GM12865 (cell line): Measurements from ENCODE around the gene ISYNA1.

ENCODE experiments used
- DNase-seq: peaks from one replicate; pipeline ENCODE4 v3.0.0; 2010; ENCODE audit warnings: low read depth
- H3K4me3 ChIP-seq: 2 replicates; pipeline ENCODE4 v1.5.1; 2011; ENCODE audit warnings: mild to moderate bottlenecking, low read depth, low read length, control low read depth
- TF ChIP-seq, protein P1 (sequence below): IDR thresholded peaks from 2 replicates; pipeline ENCODE4 v1.5.1; 2011; ENCODE audit warnings: low read length, control low read depth, low read depth, inconsistent platforms; ENCODE audit not compliant: insufficient read depth; ENCODE audit errors: missing control alignments

ISYNA1 gene

DNA sequence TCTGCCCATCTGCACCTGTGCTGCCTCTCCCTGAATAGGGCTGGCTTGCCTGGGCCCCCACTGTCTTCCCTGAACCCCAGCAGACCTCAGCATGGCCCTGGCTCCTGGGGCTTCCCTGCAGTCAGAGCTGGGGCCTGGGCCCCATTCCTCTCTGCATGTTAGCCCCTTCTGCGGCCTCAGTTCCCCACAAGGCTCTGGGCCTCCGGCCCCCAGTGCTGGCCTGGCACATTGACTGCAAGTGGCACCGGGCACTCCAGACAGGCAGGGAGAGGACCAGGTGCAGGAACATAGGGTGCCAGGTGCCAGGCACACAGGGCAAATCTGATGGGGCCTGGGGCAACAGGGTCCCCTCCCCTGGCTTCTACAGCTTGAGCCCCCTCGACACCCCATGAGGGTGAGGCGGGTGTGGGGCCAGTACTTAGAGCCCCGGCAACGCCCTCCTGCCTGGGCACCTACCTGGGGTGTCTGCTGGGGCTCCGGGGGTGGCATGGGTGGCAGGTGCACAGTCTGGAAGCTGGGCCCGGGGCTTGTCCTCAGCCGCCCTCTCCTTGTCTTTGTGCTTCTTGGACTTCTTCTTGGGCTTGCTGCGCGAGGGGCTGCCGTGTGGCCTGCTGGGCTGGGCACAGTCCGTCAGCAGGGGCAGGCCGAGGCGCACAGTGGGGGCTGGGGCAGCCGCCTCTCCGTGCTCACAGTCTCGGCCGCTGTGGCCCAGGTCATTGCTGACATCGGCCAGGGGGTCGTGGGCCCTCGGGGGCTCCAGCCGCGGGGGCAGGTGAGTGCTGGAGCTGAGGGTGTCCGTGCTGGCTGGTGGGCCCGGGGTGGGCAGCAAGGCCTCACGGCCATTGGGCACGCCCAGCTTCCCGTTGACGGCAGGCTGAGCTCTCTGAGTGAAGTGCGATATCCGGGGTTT, 12.3 kb upstream of the ISYNA1 start:
- H3K4me3 ChIP-seq, result no peak overlapping the region
- TF ChIP-seq, protein P1, sequence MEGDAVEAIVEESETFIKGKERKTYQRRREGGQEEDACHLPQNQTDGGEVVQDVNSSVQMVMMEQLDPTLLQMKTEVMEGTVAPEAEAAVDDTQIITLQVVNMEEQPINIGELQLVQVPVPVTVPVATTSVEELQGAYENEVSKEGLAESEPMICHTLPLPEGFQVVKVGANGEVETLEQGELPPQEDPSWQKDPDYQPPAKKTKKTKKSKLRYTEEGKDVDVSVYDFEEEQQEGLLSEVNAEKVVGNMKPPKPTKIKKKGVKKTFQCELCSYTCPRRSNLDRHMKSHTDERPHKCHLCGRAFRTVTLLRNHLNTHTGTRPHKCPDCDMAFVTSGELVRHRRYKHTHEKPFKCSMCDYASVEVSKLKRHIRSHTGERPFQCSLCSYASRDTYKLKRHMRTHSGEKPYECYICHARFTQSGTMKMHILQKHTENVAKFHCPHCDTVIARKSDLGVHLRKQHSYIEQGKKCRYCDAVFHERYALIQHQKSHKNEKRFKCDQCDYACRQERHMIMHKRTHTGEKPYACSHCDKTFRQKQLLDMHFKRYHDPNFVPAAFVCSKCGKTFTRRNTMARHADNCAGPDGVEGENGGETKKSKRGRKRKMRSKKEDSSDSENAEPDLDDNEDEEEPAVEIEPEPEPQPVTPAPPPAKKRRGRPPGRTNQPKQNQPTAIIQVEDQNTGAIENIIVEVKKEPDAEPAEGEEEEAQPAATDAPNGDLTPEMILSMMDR, result no peak
- DNase-seq, result no peak

GRCh38 chr19:18449552-18449951, 11.6 kb upstream of the ISYNA1 start:
- TF ChIP-seq, protein P1, result no peak
- DNase-seq, result no peak

DNA sequence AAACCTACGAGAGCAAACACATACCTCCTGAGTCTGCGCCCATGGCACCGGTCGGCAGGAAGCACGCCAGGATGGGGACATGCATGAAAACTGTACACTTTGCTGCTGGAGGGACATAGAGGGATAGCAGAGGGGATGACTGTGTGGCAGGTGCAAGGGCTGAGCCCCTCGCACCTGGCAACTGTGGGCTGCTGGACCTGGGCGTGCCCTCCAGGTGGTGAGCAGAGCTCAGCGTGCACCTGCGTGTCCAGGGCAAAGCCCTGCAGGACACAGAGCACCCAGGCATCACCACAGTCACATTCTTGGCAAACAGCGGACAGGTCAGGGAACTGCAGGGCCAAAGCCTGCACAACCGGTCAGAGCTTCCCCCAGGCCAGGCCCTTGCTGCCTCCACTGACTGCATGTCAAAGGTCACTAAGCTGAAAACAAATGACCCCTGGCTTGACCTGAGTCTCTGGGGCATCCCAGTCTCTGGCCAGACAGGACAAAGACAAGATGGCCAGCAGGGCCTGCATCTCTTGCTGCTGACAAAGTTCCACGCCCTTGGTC, 9.0 kb upstream of the ISYNA1 start:
- TF ChIP-seq, protein P1, result no peak
- H3K4me3 ChIP-seq, result no peak overlapping the region
- no peak for DNase-seq

More at GRCh38 chr19:18449552-18449951, 11.6 kb upstream of the ISYNA1 start:
- no peak overlapping the region for H3K4me3 ChIP-seq

- TF ChIP-seq, protein P1, result no peak
- DNase-seq, result no peak
- H3K4me3 ChIP-seq, result no peak overlapping the region
Observed at GRCh38 chr19:18446145-18446810, 8.3 kb upstream of the ISYNA1 start.

GRCh38 chr19:18445262-18445948, 7.5 kb upstream of the ISYNA1 start:
- no peak for DNase-seq
- TF ChIP-seq, protein P1, result no peak

DNA sequence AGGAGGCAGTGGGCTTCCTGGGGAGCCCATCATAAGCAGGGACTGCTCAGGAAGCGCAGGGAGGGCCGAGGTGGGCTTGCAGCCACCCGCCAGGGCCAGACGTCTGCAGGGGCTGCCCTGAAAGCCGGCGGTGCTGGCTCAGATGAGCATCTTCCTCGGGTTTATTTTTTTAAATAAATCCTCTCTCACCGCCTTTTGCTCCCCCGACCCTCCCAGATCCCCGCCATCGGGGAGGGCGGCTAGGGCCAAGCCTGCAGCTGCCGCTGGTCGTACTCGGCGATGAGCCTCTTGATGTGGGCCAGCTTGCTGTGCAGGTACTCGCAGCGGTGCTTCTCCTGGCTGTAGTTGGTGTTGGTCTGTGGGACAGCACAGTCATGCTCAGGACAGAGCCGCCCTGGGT, 6.6 kb upstream of the ISYNA1 start:
- TF ChIP-seq, protein P1, result no peak
- no peak overlapping the region for H3K4me3 ChIP-seq
- no peak for DNase-seq

More at GRCh38 chr19:18445262-18445948, 7.5 kb upstream of the ISYNA1 start:
- H3K4me3 ChIP-seq, result no peak overlapping the region
